ENCODE results near the gene OR1B1. TPM values are rescaled to one million over a fixed set of nuclear protein-coding genes. Genes with fewer than 3 reads are reported as not detected.

OR1B1 gene
- total and polyA plus RNA-seq, 2 of the 8 experiments (the other 6 are each of a cell fraction or from before 2014, with no cell fraction given) = not detected

DNA sequence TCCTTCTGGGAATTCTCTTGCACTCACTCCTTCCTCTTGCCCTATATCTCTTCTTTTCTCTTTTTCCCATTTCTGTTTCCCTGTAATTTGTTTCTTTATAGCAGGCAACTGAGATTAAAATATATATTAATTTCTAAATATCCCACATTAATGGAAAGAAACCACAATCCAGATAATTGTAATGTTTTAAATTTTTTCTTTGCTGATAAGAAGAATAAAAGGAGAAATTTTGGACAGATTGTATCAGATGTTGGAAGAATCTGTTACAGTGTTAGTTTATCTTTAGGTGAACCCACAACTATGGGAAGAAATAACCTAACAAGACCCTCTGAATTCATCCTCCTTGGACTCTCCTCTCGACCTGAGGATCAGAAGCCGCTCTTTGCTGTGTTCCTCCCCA, 4.0 kb upstream of the OR1B1 start, which contains the start of gene OR1L1 (continued):
- no peak for TF ChIP-seq TBP (IDR thresholded peaks at IDR 0.05; ENCODE audit: low read depth, low read length)
- TF ChIP-seq PHF8 (conservative IDR thresholded peaks at IDR 0.05; ENCODE audit: low read depth, low read length) = no peak
- TF ChIP-seq YY1 (IDR thresholded peaks at IDR 0.05; ENCODE audit: low read depth, low read length) = no peak
- no peak for TF ChIP-seq SUZ12 (IDR thresholded peaks at IDR 0.05; ENCODE audit: low read length)

All from H1 (cell line).